ENCODE measurements around the gene INPP5A. TPM values are rescaled to one million over a fixed set of nuclear protein-coding genes. Genes with fewer than 3 reads are reported as not detected.
A peak's percentile ranks its signal among the peaks of the same experiment; 100 is the strongest.
"Not testable (repeated sequence)": the region's sequence is repeated elsewhere in the genome, so short reads cannot be mapped to it uniquely, and the experiment has no call there.

The INPP5A gene
- total and polyA plus RNA-seq, 5 donors from 2014 or later = 0.66 to 21.3 (median 1.0) TPM

DNA sequence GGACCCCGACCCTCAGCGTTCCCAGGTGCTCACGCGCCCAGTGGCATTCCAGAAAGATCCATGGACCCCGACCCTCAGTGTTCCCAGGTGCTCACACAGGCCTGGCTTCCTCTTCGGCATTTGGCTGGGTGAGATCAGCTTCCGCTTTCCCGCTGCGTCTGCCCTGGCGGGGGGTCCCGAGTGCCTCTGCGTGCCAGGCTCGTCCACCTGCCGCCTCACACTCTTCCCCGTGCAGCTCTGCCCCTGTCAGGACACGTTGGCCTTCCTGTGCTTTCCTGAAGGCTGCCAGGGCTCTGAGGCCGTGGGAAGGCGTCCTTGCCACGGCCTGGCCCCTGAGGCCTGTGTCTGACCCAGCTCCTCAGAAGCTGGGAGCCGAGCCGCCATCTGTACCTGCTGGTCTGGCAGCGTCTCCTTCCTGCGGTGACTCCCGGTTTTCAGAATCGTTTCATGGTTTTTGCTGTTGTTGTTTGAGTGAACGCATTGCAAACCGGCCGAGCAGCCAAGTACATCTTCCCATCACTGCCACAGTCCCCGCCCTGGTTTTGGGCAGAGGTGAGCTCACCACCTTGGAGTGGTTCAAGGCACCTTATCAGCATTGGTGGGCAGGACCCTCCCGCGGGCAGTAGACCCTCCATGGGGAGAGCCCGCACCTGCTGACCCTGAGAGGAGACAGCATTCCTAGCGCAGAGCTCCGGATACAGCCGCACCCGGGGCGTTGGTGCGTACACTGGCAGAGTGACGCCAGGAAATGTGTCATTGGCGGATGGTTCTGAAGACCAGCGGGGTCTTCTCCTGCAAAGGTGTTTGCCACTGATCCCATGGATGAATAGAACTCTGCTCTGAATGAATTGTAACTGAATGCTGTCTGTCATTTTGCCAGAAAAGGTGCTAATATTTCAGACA is 231.0 kb downstream of the INPP5A start:
- H3K4me3 ChIP-seq (ENCODE audit: low read depth, low read length) = no peak overlapping the region
- no peaks in the 10 kb centered on the region for H3K9me3 ChIP-seq (ENCODE audit: control insufficient read depth in 2 of 2, low read length in 2 of 2)
- no peak overlapping the region for H3K27ac Mint-ChIP-seq
- H3K27me3 ChIP-seq (ENCODE audit: control insufficient read depth, insufficient read depth, low read length) = no peaks in the 10 kb centered on the region
- no peak overlapping the region for H3K4me3 Mint-ChIP-seq
- H3K27ac ChIP-seq (ENCODE audit: insufficient read depth, low read length, poor library complexity, severe bottlenecking) = no peak overlapping the region
- no peaks in the 10 kb centered on the region for H3K27me3 Mint-ChIP-seq
- H3K4me1 ChIP-seq (ENCODE audit: control insufficient read depth, insufficient read depth, low read length, poor library complexity, severe bottlenecking) = no peaks in the 10 kb centered on the region
- H3K4me1 Mint-ChIP-seq = peaks cover 0 to 4% (median 0%) of the 10 kb centered on the region in 4 donors
- DNase-seq (no peak), ATAC-seq (ENCODE audit: low read depth in 2 of 2) (no peak)
- H3K36me3 Mint-ChIP-seq = peaks cover 21% of the 10 kb centered on the region
- peaks cover 0 to 5% (median 0%) of the 10 kb centered on the region in 7 donors for H3K9me3 Mint-ChIP-seq
- H3K36me3 ChIP-seq (ENCODE audit: control insufficient read depth, insufficient read depth, low read length) = no peaks in the 10 kb centered on the region

- no peaks in the 10 kb centered on the region for H3K4me1 Mint-ChIP-seq
- H3K27me3 Mint-ChIP-seq = no peaks in the 10 kb centered on the region
- no peak overlapping the region for H3K27ac Mint-ChIP-seq
- no peaks in the 10 kb centered on the region for H3K4me1 ChIP-seq (ENCODE audit: control insufficient read depth, insufficient read depth, low read length, poor library complexity, severe bottlenecking)
- no peaks in the 10 kb centered on the region for H3K27me3 ChIP-seq (ENCODE audit: control insufficient read depth, insufficient read depth, low read length)
- peaks cover 0 to 5% (median 0%) of the 10 kb centered on the region in 7 donors for H3K9me3 Mint-ChIP-seq
- no peak overlapping the region for H3K27ac ChIP-seq (ENCODE audit: insufficient read depth, low read length, poor library complexity, severe bottlenecking)
- DNase-seq (no peak), ATAC-seq (ENCODE audit: low read depth in 2 of 2) (no peak)
- no peaks in the 10 kb centered on the region for H3K9me3 ChIP-seq (ENCODE audit: control insufficient read depth in 2 of 2, low read length in 2 of 2)
- no peak overlapping the region for H3K4me3 Mint-ChIP-seq
- peaks cover 24% of the 10 kb centered on the region for H3K36me3 Mint-ChIP-seq
- no peak overlapping the region for H3K4me3 ChIP-seq (ENCODE audit: low read depth, low read length)
- H3K36me3 ChIP-seq (ENCODE audit: control insufficient read depth, insufficient read depth, low read length) = no peaks in the 10 kb centered on the region
These were observed 232.8 kb downstream of the INPP5A start for GRCh38 chr10:132770061-132771021.

DNA sequence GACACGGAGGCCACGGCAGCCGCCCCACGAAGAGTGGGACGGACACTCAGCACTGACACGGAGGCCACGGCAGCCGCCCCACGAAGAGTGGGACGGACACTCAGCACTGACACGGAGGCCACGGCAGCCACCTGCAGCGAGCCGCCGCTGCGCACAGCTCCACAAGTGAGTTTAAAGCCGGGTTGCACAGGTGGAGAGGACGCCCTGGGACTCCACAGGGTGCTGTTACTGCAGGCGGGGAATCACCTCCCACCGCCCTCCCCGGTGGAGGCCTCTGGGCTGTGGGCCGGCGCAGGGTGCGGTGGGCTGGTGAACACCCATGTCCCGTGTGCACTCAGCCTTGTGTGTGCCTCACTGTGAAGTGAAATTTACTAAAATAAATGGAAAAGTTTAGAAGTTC is 235.2 kb downstream of the INPP5A start:
- ATAC-seq (ENCODE audit: low read depth in 2 of 2); H3K36me3 ChIP-seq (ENCODE audit: control insufficient read depth, insufficient read depth, low read length): not testable (repeated sequence)
- peaks cover 13% of the 10 kb centered on the region for H3K36me3 Mint-ChIP-seq

GRCh38 chr10:132774181-132774901 is 236.8 kb downstream of the INPP5A start:
- H3K4me1 ChIP-seq (ENCODE audit: control insufficient read depth, insufficient read depth, low read length, poor library complexity, severe bottlenecking) = no peaks in the 10 kb centered on the region
- no peaks in the 10 kb centered on the region for H3K4me1 Mint-ChIP-seq
- ATAC-seq (ENCODE audit: low read depth in 2 of 2) = no peak
- H3K27me3 Mint-ChIP-seq = no peaks in the 10 kb centered on the region
- H3K27ac ChIP-seq (ENCODE audit: insufficient read depth, low read length, poor library complexity, severe bottlenecking) = no peak overlapping the region
- H3K27ac Mint-ChIP-seq = no peak overlapping the region
- no peaks in the 10 kb centered on the region for H3K36me3 ChIP-seq (ENCODE audit: control insufficient read depth, insufficient read depth, low read length)
- no peak overlapping the region for H3K4me3 ChIP-seq (ENCODE audit: low read depth, low read length)
- H3K9me3 Mint-ChIP-seq = peaks cover 0 to 3% (median 0%) of the 10 kb centered on the region in 7 donors
- no peak overlapping the region for H3K4me3 Mint-ChIP-seq
- peaks cover 9% of the 10 kb centered on the region for H3K36me3 Mint-ChIP-seq
- no peaks in the 10 kb centered on the region for H3K9me3 ChIP-seq (ENCODE audit: control insufficient read depth in 2 of 2, low read length in 2 of 2)
- no peak for DNase-seq
- H3K27me3 ChIP-seq (ENCODE audit: control insufficient read depth, insufficient read depth, low read length) = no peaks in the 10 kb centered on the region

More for the DNA sequence above, 235.2 kb downstream of the INPP5A start:
- H3K27ac ChIP-seq (ENCODE audit: insufficient read depth, low read length, poor library complexity, severe bottlenecking); H3K4me3 ChIP-seq (ENCODE audit: low read depth, low read length); H3K4me3 Mint-ChIP-seq; H3K9me3 ChIP-seq (ENCODE audit: control insufficient read depth in 2 of 2, low read length in 2 of 2); DNase-seq; H3K9me3 Mint-ChIP-seq; H3K27me3 Mint-ChIP-seq; H3K4me1 ChIP-seq (ENCODE audit: control insufficient read depth, insufficient read depth, low read length, poor library complexity, severe bottlenecking); H3K4me1 Mint-ChIP-seq; H3K27me3 ChIP-seq (ENCODE audit: control insufficient read depth, insufficient read depth, low read length); H3K27ac Mint-ChIP-seq: not testable (repeated sequence)

DNA sequence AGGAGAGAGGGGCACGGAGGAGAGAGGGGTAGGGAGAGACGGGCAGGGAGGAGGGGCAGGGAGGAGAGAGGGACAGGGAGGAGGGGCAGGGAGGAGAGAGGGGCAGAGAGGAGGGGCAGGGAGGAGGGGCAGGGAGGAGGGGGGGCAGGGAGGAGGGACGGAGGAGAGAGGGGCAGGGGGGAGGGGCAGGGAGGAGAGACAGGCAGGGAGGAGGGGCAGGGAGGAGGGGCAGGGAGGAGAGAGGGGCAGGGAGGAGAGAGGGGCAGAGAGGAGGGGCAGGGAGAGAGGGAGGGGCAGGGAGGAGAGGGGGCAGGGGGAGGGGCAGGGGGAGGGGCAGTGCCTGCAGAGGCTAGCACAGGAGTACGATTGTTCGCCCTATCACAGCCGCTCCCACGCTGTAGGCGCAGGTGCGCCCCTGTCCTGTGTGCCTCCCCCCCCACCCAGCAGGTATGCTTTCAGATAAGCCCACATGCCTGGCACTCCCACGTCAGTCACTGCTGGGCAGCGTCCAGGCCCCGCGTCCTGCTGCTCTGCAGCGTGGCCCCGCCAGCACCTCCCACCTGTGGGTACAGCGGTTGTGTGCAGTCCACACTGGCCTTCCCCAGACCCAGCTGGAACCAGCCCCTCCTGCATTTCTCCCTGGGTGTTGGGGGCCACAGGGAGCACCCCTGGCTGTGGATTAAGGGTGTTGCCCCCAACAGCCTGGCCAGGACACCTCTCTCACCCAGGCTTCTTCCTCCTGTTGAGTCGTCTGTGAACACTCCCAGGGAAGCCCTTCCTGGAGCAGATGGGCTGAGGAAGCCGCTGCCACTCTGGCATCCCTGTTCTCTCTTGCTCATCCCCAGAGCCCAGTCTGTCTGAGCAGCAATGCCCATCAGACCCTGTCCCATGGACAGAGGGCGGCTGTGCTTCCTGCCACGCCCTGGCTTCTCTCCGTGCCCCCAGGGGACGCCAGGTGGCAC is 237.6 kb downstream of the INPP5A start:
- Mint-ChIP-seq H3K4me3 (no peak overlapping the region), H3K36me3 (peaks cover 11% of the 10 kb centered on the region), H3K27ac (peak overlapping the region in 1 of 3 donors; percentile 46), H3K4me1 (no peaks in the 10 kb centered on the region), H3K9me3 (peaks cover 0 to 3% (median 0%) of the 10 kb centered on the region in 7 donors), H3K27me3 (no peaks in the 10 kb centered on the region)
- Histone ChIP-seq H3K4me3 (ENCODE audit: low read depth, low read length) (no peak overlapping the region), H3K27me3 (ENCODE audit: control insufficient read depth, insufficient read depth, low read length) (no peaks in the 10 kb centered on the region), H3K9me3 (ENCODE audit: control insufficient read depth in 2 of 2, low read length in 2 of 2) (no peaks in the 10 kb centered on the region), H3K4me1 (ENCODE audit: control insufficient read depth, insufficient read depth, low read length, poor library complexity, severe bottlenecking) (no peaks in the 10 kb centered on the region), H3K27ac (ENCODE audit: insufficient read depth, low read length, poor library complexity, severe bottlenecking) (no peak overlapping the region), H3K36me3 (ENCODE audit: control insufficient read depth, insufficient read depth, low read length) (no peaks in the 10 kb centered on the region)
- no peak for DNase-seq
- ATAC-seq (ENCODE audit: low read depth in 2 of 2) = no peak

DNA sequence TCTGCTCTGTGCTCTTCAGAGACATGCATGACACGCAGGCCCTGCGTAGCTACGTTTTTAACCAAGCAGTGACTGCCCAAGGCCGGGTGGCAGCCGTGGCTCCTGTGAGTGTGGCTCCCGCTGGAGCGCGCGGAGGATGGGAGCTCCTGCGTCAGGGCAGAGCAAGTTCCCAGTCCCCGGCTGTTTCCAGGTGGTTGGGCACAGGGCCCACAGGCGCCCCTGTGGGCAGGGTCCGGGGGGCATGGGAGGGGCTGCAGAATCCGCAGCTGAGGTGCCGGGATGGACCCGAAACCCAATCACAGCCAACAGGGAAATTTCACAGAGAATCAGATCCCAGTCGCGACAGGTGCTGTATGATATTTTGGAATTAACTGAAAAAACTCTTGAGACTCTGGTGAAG is 238.6 kb downstream of the INPP5A start:
- H3K36me3 ChIP-seq (ENCODE audit: control insufficient read depth, insufficient read depth, low read length) = no peaks in the 10 kb centered on the region
- Mint-ChIP-seq H3K9me3 (peaks cover 0 to 3% (median 0%) of the 10 kb centered on the region in 7 donors), H3K27me3 (no peaks in the 10 kb centered on the region), H3K27ac (no peak overlapping the region), H3K4me3 (no peak overlapping the region), H3K4me1 (no peaks in the 10 kb centered on the region), H3K36me3 (peaks cover 15% of the 10 kb centered on the region)
- no peaks in the 10 kb centered on the region for H3K27me3 ChIP-seq (ENCODE audit: control insufficient read depth, insufficient read depth, low read length)
- ATAC-seq (ENCODE audit: low read depth in 2 of 2) (no peak), DNase-seq (no peak)
- H3K27ac ChIP-seq (ENCODE audit: insufficient read depth, low read length, poor library complexity, severe bottlenecking) = no peak overlapping the region
- H3K9me3 ChIP-seq (ENCODE audit: control insufficient read depth in 2 of 2, low read length in 2 of 2) = no peaks in the 10 kb centered on the region
- H3K4me3 ChIP-seq (ENCODE audit: low read depth, low read length) = no peak overlapping the region
- no peaks in the 10 kb centered on the region for H3K4me1 ChIP-seq (ENCODE audit: control insufficient read depth, insufficient read depth, low read length, poor library complexity, severe bottlenecking)

All from CD4-positive, CD25-positive, alpha-beta regulatory T cell (primary cell).